Stimulated activated CD8-positive, alpha-beta memory T cell treated with anti-CD3 and anti-CD28 coated beads, Interleukin-2, amount 100 ng/mL, for 1 hour (primary cell): ENCODE results near the gene OR4N2.
"Not testable (repeated sequence)": the region's sequence is repeated elsewhere in the genome, so short reads cannot be mapped to it uniquely, and the experiment has no call there.

Source experiments
- DNase-seq, 2 donors: peaks; one replicate each; pipeline ENCODE4 v3.0.0-alpha.2; 2020; ENCODE audit warnings: low read depth in 2 of 2

Gene OR4N2, protein sequence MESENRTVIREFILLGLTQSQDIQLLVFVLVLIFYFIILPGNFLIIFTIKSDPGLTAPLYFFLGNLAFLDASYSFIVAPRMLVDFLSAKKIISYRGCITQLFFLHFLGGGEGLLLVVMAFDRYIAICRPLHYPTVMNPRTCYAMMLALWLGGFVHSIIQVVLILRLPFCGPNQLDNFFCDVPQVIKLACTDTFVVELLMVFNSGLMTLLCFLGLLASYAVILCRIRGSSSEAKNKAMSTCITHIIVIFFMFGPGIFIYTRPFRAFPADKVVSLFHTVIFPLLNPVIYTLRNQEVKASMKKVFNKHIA

DNA sequence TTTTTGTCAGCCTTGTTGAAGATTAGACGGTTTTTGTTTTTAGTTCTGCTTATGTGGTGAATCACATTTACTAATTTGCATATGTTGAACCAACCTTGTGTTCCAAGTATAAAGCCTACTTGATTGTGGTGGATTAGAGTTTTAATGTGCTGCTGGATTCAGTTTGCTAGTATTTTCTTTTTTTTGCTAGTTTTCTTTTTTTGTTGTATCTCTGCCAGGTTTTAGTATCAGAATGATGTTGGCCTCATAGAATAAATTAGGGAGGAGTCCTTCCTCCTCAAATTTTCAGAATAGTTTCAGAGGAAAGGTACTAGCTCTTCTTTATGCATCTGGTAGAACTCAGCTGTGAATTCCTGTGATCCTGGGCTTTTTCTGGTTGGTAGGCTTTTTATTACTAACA lies at the start of gene OR4N2:
OR4N2 (plus strand) TSS at position 301 of the 400 bp plus-strand sequence. CDS start 23,679 bp downstream, outside the sequence.
- not testable (repeated sequence) for DNase-seq

DNA sequence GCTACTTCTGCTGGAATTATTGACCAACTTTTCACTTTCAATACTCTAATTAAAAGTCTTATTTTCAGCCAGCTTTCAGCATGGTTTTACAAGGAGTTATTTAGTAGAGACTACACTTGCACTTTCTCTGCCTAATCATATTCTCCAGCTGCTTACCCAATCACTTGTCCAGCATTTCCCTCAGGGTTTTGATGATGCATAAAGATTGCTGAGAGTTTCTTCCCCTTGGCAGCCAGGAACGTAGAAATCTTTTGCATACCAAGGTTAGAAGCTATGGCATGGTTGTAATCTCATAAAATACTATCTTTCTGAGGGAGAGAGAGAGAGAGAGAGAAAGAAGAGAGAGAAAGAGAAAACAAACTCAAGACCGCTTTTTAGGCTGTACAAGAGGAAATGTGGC lies 49.4 kb upstream of the OR4N2 start:
- DNase-seq = no peak

DNA sequence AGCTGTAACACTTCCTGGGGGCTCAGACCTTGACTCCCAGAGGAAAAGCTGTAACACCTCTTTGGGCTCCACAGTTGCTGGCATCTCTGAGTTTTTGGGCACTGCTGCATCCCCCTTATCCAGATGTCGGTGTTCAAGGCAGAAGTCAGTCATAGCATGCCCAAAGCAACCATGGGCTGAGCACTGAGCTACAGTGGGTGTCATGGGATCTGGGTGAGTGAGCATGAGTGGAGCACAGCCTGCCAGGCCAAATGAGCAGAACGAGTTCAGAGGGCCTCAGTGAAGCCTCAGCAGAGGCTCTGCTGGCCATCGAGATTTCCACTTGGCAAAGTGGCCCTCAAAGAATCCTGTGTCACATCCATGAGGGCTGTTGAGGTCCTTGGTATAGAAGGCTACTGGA lies 32.1 kb upstream of the OR4N2 start:
- DNase-seq = not testable (repeated sequence)

DNA sequence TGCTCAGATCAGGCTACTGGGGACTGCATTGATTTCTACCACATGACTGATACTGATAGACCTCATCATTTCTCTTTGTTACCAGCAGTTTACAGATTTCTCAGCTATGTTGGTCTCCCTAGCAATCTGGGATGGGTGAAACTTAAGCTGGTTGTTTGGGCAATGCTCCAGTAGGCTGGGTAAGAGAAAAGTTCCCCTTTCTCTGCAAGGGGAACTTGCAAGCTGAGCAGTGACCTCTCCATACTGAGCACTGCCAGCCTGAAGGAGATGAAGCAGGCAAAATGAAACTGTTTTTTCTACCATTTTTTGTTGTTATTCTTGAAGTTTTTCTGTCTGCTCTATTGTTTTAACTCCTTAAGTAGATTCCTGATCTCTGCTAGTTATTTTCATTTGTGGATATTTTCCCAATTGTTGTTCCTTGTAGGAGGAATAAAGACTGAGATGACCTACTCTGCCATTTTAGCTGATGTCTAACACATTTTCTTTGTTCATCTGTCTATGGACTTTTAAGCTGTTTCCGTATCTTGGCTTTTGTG lies 31.6 kb upstream of the OR4N2 start:
- DNase-seq = no peak

DNA sequence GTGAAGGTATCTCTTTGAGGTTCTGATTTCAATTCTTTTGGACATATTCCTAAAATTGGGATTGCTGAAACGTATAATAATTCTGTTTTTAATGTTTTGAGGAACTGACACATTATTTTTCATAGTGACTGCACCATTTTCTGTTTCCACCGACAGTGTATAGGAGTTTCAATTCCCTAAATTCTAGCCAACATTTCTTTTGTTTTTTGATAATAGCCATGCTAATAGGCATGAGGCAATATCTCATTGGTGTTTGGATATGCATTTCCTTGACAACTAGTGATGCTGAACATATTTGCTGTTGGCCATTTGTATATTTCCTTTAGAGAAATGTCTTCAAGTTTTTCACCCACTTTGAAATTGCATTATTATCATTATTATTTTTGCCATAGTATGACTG lies 31.1 kb upstream of the OR4N2 start:
- not testable (repeated sequence) for DNase-seq

DNA sequence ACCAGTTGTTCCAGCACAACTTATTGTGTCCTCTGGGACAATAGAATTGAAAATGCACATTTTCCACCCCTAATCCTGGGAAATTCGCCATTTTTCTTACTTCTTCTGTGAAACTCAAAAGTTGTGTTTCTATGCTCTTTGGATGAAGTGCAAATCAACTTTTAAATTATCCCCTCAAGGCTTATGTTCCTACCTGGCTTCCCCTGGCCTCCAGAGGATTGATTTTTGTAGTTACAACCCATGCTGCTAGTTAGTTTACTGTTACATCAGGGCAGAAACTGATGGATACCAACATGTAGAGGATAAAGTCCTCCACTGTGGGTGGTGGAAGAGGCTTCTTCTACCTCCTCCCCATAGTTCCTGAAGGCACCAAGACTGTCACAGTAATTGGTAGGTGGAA lies 30.4 kb upstream of the OR4N2 start, which contains the start of gene OR4M1:
OR4M1 (plus strand) TSS at position 301 of the 400 bp plus-strand sequence. CDS start 6,819 bp downstream, outside the sequence.
- DNase-seq = not testable (repeated sequence)

DNA sequence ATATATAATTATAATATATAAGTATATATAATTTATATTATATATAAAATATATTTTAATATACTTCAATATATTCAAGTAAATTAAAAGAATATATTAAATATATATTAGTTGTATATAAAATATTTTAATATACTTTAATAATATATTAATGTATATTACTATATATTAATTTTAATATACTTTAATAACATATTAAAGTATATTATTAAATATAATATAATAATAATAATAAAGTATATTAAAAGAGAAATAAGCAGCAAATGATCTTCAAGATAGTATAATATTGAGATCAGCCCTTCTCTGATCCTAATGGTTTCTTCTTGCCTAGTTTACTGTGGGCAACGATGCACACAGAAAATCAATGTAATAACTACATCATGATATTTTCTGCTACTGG lies 28.0 kb upstream of the OR4N2 start:
- no peak for DNase-seq

DNA sequence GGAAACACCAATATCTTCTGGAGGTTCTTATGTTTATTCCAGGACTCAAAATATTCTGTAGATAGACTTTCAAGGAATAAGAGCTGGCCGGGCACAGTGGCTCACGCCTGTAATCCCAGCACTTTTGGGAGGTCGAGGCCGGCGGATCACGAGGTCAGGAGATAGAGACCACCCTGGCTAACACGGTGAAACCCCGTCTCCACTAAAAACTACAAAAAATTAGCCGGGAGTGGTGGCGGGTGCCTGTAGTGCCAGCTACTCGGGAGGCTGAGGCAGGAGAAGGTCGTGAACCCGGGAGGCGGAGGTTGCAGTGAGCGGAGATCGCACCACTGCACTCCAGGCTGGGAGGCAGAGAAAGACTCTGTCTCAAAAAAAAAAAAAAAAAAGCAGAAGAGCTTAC lies 17.7 kb upstream of the OR4N2 start:
- not testable (repeated sequence) for DNase-seq

DNA sequence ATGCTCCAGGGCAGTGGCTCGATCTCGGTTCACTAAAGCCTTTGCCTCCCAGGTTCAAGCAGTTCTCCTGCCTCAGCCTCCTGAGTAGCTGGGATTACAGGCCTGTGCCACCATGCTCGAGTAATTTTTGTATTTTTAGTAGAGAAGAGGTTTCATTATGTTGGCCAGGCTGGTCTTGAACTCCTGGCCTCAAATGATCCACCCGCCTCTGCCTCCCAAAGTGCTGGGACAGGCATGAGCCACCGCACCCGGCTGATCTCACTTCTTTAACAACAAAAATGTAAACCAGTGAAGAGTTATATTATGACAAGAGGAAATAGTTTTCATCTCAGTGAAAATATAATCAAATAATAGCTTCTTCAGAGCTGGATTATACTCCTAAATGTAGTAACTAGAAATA lies 16.3 kb upstream of the OR4N2 start:
- DNase-seq = not testable (repeated sequence)

DNA sequence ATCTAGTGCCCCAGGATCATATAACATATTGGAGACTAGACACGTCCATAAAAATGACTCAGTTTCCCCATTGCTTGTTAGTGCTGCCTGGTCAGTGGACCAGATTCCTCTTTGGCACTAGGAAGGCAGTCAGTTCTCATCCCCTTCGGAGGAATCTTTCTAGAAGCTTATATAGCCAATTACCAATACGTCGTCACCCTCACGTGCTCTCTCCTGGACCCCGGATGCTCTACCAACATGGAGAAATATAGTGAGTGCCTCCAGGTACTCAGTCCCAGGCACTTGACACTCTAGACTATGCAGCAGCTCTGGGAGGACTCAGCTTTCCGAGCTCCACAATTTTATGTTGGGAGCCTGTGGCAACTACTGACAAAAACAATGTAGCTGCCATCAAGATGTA lies 15.4 kb upstream of the OR4N2 start:
- DNase-seq = not testable (repeated sequence)

DNA sequence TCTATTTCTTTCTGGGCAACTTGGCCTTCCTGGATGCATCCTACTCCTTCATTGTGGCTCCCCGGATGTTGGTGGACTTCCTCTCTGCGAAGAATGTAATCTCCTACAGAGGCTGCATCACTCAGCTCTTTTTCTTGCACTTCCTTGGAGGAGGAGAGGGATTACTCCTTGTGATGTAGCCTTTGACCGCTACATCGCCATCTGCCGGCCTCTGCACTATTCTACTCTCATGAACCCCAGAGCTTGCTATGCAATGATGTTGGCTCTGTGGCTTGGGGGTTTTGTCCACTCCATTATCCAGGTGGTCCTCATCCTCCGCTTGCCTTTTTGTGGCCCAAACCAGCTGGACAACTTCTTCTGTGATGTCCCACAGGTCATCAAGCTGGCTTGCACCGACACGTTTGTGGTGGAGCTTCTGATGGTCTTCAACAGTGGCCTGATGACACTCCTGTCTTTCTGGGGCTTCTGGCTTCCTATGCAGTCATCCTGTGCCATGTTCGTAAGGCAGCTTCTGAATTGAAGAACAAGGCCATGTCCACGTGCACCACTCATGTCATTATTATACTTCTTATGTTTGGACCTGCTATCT lies 7.0 kb upstream of the OR4N2 start:
- not testable (repeated sequence) for DNase-seq

DNA sequence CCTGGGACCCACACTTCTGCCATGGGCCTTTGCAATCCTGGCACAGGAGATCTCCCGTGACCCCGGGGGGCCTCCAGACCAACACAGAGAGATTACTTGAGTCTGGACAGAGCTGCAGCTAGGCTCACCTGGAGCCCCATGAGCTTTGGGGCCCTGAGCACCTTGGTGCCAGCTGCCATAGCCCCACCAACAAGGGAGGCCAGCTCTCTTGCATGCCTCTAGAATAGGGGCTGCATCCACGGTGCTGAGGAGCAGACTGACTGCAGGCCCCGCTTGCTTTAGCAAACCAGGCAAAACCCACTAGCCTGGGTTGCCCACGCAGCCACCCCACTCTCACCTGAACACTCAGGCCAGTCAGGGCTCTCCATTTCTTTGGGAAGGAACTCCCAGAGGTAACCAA lies 3.7 kb upstream of the OR4N2 start:
- DNase-seq = no peak

DNA sequence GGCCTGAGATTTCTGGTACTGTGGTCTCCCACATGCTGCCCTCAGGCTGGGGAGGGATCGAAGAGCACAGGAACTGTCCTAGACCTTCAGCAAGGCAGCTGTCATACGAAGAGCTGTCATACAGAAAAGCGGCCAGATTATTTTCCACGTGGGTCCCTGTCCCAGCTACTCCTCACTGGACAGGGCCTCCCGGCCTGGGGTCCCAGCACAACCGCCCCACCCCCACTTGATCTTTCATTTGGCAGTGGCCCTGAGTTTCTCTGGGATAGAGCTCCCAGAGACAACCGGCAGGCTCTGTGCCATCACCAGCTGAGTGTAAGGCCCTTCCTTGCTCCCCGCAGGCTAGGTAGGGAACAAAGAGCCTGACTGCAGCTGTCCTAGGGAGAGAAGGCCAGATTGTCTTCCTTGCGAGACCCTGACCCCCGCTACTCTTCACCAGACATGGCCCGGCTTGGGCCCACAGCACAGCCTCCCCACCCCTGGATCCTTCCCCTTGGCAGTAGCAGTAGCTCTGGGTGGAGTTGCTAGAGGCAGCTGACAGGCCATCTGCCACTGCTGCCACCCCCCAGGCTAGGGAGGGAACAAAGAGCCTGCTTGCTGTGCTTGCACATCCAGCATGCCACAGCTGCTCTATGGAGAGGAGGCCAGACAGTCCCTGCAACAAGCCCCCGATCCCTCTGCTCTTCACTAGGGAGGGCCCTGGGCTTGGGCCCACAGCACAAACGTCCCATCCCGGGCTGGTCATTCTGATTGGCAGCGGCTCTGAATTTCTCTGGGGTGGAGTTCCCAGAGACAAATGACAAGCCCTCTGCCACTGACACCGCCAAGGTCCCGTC lies 3.1 kb upstream of the OR4N2 start:
- no peak for DNase-seq

DNA sequence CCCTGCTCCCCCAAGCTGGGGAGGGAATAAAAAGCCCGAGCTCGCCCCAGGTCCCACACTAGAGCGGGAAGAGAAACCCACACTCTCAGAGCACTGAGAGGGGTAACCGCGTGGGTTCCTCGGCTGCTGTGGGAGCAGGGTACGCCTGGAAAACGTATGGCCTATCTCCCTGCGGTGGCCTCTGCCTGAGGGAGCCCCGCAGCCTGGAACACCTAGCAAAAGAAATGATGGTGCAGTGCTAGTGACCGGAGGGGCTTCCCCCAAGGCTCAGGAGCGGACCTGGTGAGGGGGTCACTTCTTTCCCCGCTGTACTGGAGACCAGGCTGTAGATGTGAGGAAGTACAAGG lies 2.5 kb upstream of the OR4N2 start:
- DNase-seq = no peak

DNA sequence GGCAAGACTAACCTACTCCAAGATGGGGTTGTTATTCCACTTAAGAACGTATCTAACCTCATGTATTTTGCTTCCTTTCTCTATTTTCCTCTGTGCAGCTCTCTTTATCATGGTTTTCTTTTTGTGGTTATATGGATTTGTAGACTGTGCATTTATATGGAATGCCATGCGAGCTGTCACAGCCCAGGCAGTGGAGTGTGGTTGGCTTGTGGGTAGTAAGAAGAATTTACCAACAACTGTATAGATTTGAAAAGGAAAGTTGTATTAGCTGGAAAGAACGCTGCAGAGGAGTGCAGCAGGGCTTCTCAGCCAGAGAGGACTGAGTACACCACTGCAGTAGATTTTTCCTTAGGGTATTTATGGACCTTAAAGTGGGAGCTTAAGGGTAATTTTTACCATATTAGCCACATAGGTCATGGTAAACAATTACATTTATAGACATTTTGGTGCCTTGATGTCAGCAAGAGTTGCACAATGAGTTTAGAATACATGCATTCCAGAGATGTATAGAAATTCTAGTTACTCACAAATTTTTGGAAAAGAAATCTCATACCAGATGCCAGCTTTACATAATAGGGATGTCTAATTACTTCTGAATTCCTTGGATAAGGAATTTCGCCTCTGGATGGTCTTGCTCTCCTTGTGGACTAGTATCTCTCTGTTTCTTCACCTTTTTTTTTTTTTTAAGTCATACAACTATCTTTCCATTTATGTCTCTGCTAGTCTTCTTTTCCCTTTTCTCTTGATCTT lies 9.8 kb downstream of the OR4N2 start:
- not testable (repeated sequence) for DNase-seq

DNA sequence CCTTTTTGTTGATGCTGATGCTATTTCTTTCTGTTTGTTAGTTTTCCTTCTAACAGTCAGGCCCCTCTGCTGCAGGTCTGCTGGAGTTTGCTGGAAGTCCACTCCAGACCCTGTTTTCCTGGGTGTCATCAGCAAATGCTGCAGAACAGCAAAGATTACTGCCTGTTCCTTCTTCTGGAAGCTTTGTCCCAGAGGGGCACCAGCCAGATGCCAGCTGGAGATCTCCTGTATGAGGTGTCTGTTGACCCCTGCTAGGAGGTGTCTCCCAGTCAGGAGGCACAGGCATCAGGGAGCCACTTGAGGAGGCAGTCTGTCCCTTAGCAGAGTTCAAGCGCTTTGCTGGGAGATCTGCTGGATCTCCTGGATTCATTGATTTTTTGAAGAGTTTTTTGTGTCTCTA lies 16.3 kb downstream of the OR4N2 start:
- not testable (repeated sequence) for DNase-seq

DNA sequence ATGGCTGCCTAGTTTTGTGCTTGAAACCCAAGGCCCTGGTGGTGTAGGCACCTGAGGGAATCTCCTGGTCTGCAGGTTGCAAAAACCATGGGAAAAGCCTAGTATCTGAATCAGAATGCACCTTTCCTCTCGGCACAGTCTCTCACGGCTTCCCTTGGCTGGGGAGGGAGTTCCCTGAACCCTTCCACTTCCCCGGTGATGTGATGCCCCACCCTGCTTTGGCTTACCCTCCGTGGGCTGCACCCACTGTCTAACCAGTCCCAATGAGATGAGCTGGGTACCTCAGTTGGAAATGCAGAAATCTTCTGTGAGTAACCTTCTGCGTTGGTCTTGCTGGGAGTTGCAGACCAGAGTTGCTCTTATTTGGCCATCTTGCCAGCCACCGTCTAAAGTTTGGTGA lies 17.4 kb downstream of the OR4N2 start:
- not testable (repeated sequence) for DNase-seq

DNA sequence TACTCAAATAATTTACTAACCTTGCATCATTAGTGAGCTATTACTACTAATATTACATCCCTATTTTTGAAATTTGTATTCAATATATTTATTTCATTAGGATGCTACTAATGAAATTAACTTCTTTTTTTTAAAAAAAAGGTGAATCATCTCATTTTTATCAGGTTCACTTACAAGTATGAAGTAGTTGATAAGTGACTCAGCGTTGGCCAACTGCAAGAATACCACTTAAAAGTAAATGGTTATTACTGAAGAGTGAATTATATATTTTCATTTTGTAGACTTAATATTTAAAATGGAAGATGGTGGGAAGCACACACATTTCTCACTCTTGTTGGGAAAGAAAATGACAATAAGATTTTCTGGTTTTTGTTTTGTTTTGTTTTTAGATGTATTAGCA lies 19.6 kb downstream of the OR4N2 start:
- DNase-seq = no peak

DNA sequence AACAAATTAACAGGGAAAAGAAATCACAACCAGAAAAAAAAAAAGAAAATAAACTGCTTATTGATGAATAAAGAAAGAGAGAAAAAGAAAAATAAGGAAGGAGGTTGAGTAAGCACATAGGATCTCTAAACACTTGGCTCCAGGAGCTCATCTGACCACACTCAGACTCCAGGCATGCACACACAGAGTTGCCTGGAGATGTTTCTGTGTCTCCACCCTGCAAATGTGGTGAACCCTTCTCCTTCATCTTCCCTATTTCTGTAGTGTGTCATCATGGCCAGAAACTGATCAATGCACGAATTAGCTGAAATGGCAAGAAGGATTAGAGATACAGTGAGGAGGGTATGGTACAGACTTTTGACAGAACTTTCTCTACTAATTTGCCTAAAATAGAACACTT lies 20.2 kb downstream of the OR4N2 start:
- no peak for DNase-seq

DNA sequence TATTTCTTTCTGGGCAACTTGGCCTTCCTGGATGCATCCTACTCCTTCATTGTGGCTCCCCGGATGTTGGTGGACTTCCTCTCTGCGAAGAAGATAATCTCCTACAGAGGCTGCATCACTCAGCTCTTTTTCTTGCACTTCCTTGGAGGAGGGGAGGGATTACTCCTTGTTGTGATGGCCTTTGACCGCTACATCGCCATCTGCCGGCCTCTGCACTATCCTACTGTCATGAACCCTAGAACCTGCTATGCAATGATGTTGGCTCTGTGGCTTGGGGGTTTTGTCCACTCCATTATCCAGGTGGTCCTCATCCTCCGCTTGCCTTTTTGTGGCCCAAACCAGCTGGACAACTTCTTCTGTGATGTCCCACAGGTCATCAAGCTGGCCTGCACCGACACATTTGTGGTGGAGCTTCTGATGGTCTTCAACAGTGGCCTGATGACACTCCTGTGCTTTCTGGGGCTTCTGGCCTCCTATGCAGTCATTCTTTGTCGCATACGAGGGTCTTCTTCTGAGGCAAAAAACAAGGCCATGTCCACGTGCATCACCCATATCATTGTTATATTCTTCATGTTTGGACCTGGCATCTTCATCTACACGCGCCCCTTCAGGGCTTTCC lies 24.2 kb downstream of the OR4N2 start:
- DNase-seq = not testable (repeated sequence)

DNA sequence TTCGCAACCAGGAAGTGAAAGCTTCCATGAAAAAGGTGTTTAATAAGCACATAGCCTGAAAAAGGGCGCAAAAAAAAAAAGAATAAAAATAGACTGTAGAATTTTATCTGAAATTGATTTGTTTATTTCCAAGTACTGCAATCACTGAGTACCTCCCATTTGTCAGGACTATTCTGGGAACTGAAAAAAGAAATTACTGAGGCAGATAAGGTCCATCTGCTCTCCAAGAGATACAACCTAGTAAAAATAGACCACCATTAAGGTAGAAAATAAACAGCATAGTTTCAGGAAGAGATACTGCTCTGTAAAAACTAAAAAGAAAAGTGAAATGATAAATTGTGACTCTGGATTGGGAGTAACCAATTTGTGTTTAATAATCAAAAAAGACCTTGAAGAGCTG lies 24.7 kb downstream of the OR4N2 start:
- DNase-seq = no peak
